Measurements from ENCODE around the gene AP3B1. TPM values are rescaled to one million over a fixed set of nuclear protein-coding genes. Genes with fewer than 3 reads are reported as not detected.

Gene AP3B1
- total RNA-seq, 2 donors from 2014 or later: 50.4 to 52.6 TPM

GRCh38 chr5:78252715-78253114 is 41.8 kb downstream of the AP3B1 start:
- no peak for TF ChIP-seq CTCF (IDR thresholded peaks at IDR 0.05)
- ATAC-seq (ENCODE audit: insufficient number of reproducible peaks, low FRiP score, low read depth): no peak
- no peaks in the 10 kb centered on the region for H3K27me3 ChIP-seq (replicated peaks; ENCODE audit: insufficient read depth)

GRCh38 chr5:78251663-78252284 is 42.7 kb downstream of the AP3B1 start:
- ATAC-seq (ENCODE audit: insufficient number of reproducible peaks, low FRiP score, low read depth) (no peak), DNase-seq (ENCODE audit: low spot score) (no peak)
- Histone ChIP-seq H3K27me3 (replicated peaks; ENCODE audit: insufficient read depth) (no peaks in the 10 kb centered on the region), H3K4me3 (no peak overlapping the region), H3K9me3 (no peaks in the 10 kb centered on the region), H3K4me1 (ENCODE audit: control insufficient read depth in 1 of 2, low read depth in 2 of 2) (no peaks in the 10 kb centered on the region), H3K27ac (no peak overlapping the region), H3K36me3 (no peaks in the 10 kb centered on the region)
- TF ChIP-seq CTCF (IDR thresholded peaks at IDR 0.05): no peak

More at GRCh38 chr5:78252715-78253114, 41.8 kb downstream of the AP3B1 start:
- Histone ChIP-seq H3K9me3 (no peaks in the 10 kb centered on the region), H3K36me3 (no peaks in the 10 kb centered on the region), H3K27ac (no peak overlapping the region), H3K4me3 (no peak overlapping the region), H3K4me1 (ENCODE audit: control insufficient read depth in 1 of 2, low read depth in 2 of 2) (no peaks in the 10 kb centered on the region)
- no peak for DNase-seq (ENCODE audit: low spot score)

- TF ChIP-seq CTCF (IDR thresholded peaks at IDR 0.05): no peak
- Histone ChIP-seq H3K9me3 (no peaks in the 10 kb centered on the region), H3K27ac (no peak overlapping the region), H3K36me3 (no peaks in the 10 kb centered on the region), H3K4me3 (no peak overlapping the region), H3K27me3 (replicated peaks; ENCODE audit: insufficient read depth) (no peaks in the 10 kb centered on the region), H3K4me1 (ENCODE audit: control insufficient read depth in 1 of 2, low read depth in 2 of 2) (peaks cover 0 to 4% of the 10 kb centered on the region in 2 donors)
- ATAC-seq (ENCODE audit: insufficient number of reproducible peaks, low FRiP score, low read depth) (no peak), DNase-seq (ENCODE audit: low spot score) (no peak)
Measured at GRCh38 chr5:78245136-78245535, 49.4 kb downstream of the AP3B1 start.

GRCh38 chr5:78243639-78244038 is 50.9 kb downstream of the AP3B1 start:
- no peaks in the 10 kb centered on the region for H3K9me3 ChIP-seq
- H3K36me3 ChIP-seq: no peaks in the 10 kb centered on the region
- H3K27me3 ChIP-seq (replicated peaks; ENCODE audit: insufficient read depth): no peaks in the 10 kb centered on the region
- peaks cover 0 to 4% of the 10 kb centered on the region in 2 donors for H3K4me1 ChIP-seq (ENCODE audit: control insufficient read depth in 1 of 2, low read depth in 2 of 2)
- no peak for TF ChIP-seq CTCF (IDR thresholded peaks at IDR 0.05)
- DNase-seq (ENCODE audit: low spot score): no peak
- ATAC-seq (ENCODE audit: insufficient number of reproducible peaks, low FRiP score, low read depth): no peak
- H3K27ac ChIP-seq: no peak overlapping the region
- no peak overlapping the region for H3K4me3 ChIP-seq

- no peak for TF ChIP-seq CTCF (IDR thresholded peaks at IDR 0.05)
- Histone ChIP-seq H3K4me1 (ENCODE audit: control insufficient read depth in 1 of 2, low read depth in 2 of 2) (peaks cover 0 to 4% of the 10 kb centered on the region in 2 donors), H3K4me3 (no peak overlapping the region), H3K27ac (no peak overlapping the region), H3K36me3 (no peaks in the 10 kb centered on the region), H3K9me3 (no peaks in the 10 kb centered on the region), H3K27me3 (replicated peaks; ENCODE audit: insufficient read depth) (no peaks in the 10 kb centered on the region)
- DNase-seq (ENCODE audit: low spot score): no peak
- ATAC-seq (ENCODE audit: insufficient number of reproducible peaks, low FRiP score, low read depth): no peak
Measured at GRCh38 chr5:78243091-78243490, 51.4 kb downstream of the AP3B1 start.

Measured in thoracic aorta (tissue), 2 donors.